Glomerular endothelial cell (primary cell): Measurements from ENCODE around the gene MTAP. TPM values are rescaled to one million over a fixed set of nuclear protein-coding genes. Genes with fewer than 3 reads are reported as not detected.

ENCODE experiments used
- DNase-seq: peaks from one replicate; pipeline ENCODE4 v3.0.0-alpha.2; 2011; ENCODE audit warnings: low read depth, low spot score; ENCODE audit errors: extremely low read depth
- total RNA-seq: library from RNA; depleted of rRNA; stranded (reverse); fragments of >200 nt; gene quantifications from 2 replicates; pipeline ENCODE4 v1.2.3, GENCODE V29; 2015

Gene MTAP
- total RNA-seq, 1 donor from 2014 or later, result 28.2 TPM

DNA sequence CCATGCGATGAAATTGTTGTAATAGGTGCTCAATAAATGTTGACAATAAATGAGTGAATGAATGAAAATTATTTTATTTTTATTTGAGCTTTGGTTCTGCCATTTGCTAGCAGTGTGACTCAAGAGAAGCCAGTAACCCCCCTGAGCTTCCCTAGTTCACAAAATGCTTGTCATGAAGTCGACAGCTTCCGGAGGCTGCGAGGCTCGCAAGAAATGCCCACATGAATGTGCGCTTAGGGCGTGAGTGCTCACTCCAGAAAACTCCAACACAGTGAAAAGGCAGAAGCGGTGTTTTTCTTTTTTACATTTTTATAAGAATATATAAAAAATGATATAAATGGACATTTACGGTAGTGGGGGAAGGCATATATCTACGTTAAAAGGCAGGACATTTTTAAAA is 165.3 kb downstream of the MTAP start:
- no peak for DNase-seq

DNA sequence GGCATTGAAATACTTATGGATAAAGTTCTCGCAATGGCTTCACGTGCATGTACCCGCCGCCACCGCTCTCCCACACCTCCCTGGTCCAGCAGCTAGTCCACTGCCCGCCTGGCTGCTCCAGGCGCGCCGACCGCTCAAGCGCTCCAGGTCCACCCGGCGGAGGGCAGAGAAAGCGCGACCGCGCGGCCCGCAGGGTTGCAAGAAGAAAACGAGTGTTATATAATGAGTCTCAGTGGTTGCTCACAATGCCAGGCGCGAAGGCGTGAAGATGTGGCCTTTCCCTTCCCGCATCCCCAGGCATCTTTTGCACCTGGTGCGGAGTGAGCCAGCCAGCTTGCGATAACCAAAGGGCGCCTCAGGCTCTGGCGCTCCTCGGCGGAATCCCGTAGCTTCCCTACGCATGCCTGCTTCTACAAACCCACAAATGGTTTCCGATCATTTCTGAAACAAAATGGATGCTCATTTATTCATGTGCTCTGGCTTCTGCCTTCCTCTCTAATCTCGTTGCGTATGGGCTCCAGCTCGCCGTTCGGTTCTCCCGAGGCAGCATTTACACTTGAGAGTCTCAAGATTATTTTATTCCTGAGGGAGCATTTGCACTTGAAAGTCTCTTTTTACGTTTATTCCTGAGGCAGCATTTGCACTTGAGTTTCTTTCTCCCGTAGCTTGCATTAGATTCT is 166.0 kb downstream of the MTAP start:
- no peak for DNase-seq

DNA sequence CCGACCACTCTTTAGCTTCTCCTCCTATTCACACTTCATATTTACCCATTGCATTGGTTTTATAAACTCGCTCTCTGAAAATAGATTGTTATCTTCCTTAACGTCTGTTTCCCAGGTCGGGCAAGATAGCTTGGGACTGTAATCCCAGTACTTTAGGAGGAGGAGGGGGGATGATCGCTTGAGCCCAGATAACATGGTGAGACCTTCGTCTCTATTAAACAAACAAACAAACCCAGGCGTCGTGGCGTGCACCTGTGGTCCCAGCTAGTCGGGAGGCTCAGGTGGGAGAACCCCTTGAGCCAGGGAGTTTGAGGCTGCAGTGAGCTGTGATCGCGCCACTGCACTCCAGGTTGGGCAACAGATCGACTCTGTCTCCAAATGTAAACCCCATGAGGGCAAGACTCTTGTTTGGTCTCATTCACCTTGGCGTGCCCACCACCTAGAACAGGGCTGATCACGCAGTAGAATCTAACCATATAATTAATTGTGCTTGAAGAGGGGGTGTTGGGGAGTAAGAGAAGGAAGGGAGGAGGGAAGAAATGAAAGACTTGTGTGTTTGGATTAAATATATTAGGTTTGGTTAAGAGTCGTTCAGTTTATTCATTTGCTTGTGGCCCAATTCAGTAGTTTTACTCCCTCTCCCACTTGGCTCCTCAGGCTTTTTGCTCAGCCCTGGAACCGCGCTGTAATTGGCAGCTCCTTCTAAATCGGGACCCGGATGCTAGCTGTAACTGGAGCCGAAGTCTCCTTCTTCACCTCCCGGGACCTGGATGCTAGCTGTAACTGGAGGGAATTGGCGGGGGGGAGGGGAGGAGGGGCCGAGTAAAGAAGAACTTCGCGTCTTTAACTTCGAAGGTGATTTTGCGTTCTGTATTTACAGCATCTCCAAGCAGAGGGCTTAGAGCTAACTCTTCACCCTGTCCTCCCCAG is 166.8 kb downstream of the MTAP start:
- no peak for DNase-seq

DNA sequence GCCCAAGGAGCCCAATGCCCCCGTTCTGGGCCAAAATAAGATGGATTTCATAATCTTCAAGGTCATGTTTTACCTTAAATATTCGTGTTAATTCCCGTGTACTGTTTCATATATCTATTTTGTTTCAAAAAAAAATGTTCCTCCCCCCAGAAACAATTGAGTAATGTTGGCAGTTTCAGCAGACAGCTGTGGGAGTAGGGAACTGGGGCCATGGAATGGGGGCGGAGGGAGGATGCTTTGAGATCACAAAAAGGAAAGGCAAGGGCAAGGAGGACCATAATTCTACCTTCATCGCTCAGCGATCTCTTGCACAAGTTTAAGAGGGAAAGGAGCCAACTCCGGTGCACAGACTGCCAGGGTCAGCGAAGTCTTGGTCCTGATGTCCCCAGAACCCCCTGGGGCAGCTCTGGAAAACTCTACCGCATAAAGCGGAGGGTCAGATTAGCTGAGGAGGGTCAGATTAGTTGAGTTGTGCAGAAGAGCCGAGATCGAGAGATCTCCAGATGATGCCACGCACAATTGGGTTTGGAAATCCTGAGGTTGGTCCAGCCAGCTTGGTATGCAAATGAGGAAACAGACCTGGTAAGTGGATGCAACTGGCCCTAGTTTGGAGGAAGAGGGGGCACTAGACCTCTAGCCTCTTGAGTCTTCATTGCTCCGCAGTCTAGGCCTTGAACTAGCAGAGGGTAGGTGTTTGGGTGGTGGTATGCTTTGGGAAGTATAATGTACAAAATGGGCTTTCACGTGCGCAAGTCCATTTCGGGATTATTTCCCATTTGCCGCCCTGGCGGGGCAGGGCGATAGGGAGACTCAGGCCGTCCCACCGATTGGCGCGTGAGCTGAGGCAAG is 167.7 kb downstream of the MTAP start:
- no peak for DNase-seq

DNA sequence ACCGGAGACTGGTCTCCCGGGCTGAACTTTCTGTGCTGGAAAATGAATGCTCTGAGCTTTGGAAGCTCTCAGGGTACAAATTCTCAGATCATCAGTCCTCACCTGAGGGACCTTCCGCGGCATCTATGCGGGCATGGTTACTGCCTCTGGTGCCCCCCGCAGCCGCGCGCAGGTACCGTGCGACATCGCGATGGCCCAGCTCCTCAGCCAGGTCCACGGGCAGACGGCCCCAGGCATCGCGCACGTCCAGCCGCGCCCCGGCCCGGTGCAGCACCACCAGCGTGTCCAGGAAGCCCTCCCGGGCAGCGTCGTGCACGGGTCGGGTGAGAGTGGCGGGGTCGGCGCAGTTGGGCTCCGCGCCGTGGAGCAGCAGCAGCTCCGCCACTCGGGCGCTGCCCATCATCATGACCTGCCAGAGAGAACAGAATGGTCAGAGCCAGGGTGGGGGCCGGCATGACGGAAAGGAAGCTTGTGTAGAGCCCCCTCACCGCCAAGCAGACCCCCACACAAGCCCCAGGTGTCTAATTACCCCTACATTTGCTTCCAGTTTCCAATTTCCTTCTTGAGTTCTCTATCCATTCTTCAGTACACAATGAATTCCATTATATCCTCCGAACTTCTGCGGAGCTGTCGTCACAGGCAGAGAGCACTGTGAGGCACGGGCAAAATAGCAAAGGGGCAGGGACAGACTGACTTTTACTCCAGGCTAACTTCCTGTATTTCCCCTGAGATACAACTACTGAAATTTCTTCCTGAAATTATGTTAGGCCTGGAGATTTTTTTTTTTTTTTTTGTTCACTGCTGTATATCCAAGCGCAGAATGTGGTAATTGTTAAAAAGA is 168.6 kb downstream of the MTAP start:
- no peak for DNase-seq

DNA sequence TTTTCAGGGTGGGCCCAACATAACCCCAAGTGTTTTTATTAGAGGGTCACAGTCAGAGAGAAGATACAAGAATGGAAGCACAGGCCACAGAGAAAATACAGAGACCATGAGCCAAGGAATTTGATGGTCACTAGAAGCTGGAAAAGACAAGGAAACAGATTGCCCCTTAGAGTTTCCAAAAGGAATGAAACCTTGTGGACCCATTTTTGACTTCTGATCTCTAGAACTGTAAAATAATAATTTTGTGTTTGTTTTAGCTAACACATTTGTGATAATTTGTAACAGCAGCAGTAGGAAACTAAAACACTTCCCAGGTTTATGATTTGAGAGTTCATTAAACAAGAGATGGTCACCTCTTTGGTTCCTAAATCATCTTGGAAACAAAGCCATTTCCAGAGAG is 169.9 kb downstream of the MTAP start:
- DNase-seq, result no peak

DNA sequence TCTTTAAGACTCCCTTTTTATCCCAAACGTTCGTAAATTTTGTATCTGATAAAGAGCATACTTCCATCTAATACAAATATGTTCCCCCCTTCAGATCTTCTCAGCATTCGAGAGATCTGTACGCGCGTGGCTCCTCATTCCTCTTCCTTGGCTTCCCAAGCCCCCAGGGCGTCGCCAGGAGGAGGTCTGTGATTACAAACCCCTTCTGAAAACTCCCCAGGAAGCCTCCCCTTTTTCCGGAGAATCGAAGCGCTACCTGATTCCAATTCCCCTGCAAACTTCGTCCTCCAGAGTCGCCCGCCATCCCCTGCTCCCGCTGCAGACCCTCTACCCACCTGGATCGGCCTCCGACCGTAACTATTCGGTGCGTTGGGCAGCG is 171.9 kb downstream of the MTAP start:
- no peak for DNase-seq

DNA sequence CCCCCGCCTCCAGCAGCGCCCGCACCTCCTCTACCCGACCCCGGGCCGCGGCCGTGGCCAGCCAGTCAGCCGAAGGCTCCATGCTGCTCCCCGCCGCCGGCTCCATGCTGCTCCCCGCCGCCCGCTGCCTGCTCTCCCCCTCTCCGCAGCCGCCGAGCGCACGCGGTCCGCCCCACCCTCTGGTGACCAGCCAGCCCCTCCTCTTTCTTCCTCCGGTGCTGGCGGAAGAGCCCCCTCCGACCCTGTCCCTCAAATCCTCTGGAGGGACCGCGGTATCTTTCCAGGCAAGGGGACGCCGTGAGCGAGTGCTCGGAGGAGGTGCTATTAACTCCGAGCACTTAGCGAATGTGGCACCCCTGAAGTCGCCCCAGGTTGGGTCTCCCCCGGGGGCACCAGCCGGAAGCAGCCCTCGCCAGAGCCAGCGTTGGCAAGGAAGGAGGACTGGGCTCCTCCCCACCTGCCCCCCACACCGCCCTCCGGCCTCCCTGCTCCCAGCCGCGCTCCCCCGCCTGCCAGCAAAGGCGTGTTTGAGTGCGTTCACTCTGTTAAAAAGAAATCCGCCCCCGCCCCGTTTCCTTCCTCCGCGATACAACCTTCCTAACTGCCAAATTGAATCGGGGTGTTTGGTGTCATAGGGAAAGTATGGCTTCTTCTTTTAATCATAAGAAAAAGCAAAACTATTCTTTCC is 172.4 kb downstream of the MTAP start:
- DNase-seq, result no peak

DNA sequence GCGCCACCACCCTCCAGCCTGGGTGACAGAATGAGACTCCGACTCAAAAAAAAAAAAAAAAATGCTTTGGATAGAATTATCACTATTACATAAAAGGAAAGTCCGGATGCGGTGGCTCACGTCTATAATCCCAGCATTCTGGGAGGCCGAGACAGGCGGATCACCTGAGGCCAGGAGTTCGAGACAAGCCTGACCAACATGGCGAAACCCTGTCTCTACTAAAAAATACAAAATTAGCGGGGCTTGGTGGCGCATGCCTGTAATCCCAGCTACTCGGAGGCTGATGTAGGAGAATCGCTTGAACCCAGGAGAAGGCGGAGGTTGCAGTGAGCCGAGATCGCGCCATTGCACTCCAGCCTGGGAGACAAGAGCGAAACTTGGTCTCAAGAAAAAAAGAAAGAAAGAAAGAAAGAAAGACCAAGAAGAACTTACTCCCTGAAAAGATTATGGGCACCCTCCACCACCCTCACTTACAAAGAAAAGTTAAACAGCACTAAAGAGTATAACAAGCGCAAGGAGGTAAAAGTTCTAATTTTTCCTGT is 174.0 kb downstream of the MTAP start:
- no peak for DNase-seq

DNA sequence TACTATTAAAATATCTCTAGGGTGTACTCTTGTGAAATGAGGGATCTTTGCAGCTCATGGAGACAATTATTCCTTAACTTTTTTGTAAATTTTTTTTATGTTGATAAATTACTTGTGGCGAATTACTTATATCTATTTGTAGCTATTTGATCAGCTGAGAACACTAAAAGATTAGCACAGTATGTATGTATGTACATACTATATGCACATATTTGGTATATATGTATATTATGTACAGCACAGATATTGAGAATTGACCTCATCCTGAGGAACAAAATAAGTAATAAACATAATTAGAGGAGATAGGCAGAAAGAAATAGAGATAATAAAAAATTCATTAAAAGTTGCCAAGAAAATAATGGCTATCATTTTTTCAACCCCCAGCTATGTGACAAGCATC is 180.0 kb downstream of the MTAP start:
- no peak for DNase-seq

DNA sequence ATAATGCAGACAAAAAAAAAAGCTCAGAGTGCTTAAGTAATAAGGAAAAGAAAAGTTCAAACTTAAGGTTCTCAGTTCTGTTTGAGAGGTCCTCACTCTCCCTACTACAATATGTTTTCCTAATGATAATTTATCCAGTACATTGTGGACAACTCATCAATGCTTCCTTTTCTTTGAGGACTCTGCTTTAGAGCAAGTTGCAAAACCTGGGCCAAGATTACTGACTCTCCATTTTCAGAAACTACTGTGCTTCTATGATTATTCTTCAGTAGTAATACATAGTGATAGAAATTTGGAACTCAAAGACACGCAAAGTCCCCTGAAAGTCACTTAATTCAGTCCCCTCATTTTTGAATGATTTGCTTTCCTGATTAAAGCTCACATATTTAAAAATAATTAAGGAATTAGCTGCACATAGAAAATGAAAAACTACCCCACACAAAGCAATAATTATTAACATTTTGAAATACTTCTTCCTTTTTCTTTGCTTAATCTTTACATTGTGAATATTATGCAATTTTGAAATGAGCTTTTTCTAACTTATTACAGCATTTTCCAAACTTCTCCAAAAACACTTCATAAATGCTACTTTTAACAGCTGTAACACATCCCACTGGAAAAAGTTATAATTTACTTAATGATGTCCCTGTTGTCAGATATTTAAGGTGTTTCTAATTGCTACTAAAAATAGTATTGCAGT is 180.6 kb downstream of the MTAP start:
- no peak for DNase-seq

DNA sequence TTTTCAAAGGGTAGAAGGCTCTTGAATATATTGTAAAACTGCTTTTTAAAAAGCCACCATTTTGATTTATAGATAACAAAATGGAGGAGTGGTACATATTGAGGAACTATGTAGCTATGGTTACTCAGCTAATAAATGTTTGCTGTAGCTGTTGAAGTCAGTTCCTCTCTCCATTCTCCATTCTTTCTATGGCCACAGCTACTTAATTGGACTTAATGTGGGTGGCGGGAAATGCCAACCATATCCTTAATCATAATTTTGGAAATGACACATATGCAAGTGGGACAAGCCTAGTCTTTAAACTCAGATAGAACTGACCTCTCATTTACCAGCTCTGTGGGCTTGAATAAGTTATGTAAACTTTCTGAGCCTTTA is 181.1 kb downstream of the MTAP start:
- no peak for DNase-seq

DNA sequence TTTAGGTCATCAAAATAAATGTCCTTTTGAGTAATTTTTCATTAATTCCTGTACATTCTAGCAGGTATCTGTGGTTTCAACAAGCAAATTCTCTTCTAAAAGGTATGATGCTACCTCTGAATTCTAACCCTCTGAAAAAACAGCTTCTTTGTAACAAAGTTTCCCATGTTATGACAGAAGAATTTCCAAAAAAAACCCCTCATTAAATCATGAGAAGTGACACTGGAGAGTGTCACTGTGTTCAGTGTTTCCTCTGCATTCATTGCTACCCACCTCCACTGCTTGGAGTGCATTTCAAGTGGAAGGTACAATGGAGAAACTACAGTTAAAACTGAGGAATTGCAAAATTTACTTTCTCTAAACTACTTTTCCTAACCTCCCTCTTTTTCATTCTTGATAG is 181.7 kb downstream of the MTAP start:
- DNase-seq, result no peak

DNA sequence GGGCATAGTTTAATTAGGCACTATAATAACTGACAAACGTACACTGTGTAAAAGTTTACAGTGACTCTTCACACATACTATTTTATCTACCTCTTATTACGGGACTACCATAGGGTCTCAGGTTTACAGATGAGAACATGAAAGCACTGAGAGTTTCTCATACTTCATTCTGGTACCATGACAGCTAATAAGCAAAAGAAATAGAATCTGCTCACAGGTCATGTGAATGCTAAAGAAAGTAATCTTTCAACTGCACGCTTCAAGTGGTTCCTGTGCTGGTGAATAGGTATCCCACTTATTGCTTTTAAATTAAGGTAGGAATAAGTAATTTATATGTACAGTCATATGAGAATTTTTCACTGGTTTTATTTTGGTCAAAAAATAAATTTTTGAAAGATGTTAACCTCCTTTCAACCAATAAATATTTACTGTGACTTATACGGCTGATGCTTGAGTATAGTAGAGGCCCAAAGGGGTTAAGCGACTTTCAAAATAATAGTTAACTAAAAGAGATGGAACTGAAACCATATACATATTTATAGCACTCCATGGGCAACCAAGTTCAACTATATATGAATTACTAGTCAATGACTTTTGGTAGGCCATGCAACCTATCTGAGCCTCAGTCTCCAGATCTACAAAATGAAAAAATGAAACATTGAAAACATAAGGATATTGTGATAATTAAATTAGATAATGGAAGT is 183.7 kb downstream of the MTAP start:
- DNase-seq, result no peak
